ENCODE measurements around the gene MAGI2.

The MAGI2 gene

GRCh38 chr7:77982926-77983550, 1470.4 kb downstream of the MAGI2 start:
- no peak overlapping the region for H3K4me3 ChIP-seq (ENCODE audit: low read depth, low read length)
- TF ChIP-seq, protein P1, sequence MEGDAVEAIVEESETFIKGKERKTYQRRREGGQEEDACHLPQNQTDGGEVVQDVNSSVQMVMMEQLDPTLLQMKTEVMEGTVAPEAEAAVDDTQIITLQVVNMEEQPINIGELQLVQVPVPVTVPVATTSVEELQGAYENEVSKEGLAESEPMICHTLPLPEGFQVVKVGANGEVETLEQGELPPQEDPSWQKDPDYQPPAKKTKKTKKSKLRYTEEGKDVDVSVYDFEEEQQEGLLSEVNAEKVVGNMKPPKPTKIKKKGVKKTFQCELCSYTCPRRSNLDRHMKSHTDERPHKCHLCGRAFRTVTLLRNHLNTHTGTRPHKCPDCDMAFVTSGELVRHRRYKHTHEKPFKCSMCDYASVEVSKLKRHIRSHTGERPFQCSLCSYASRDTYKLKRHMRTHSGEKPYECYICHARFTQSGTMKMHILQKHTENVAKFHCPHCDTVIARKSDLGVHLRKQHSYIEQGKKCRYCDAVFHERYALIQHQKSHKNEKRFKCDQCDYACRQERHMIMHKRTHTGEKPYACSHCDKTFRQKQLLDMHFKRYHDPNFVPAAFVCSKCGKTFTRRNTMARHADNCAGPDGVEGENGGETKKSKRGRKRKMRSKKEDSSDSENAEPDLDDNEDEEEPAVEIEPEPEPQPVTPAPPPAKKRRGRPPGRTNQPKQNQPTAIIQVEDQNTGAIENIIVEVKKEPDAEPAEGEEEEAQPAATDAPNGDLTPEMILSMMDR (IDR thresholded peaks at IDR 0.05; ENCODE audit: low read depth, low read length) = no peak

DNA sequence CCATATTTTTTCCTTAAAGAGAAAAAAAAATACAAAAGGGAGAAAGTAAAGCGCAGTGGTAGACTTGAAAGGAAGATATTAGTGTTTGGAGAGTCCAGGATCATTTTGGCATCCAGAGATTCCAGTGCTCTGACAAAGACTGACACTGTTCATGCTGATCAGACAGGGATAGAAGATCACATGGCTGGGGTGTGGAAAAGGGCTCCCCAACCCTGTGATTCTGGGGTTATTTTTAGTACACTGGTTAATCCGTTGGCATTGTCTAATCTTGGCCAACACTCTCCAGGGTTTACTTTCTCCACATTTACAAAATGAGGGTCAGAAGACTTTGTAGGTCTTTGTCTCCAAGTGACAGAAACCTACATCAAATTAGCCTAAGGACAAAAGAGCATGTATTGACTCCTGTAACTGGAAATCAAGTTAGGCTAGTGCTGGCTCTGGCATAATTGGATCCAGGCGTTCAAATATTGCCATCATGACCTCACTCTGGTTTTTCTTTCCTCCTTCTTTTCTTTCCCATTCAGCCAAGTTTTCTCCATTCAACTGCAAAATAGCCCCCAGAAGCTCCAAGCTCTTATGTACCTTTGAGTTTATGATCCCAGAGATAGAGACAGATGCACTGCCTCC, 1473.3 kb downstream of the MAGI2 start:
- H3K4me3 ChIP-seq (ENCODE audit: low read depth, low read length) = no peak overlapping the region
- TF ChIP-seq, protein P1 (IDR thresholded peaks at IDR 0.05; ENCODE audit: low read depth, low read length) = no peak

DNA sequence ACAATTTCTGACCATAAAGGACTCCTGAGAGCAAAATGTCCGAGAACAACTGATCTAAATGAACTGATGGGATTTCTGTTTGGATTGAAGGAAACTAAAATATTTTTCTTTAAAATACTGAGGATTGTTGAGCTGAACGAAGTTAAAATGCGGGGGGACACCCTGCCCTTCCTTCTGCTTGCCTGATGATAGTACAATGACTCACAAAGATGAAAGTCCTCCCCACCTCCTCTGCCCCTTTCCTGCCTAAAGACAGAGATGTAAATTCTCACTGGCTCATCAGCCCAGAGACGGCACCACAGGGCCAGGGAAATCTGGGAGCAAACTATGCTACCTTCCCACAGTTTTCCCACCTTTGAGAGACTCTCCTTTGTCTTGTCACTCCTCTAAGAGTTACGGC, 1474.2 kb downstream of the MAGI2 start:
- TF ChIP-seq, protein P1 (IDR thresholded peaks at IDR 0.05; ENCODE audit: low read depth, low read length) = no peak
- H3K4me3 ChIP-seq (ENCODE audit: low read depth, low read length) = no peak overlapping the region

DNA sequence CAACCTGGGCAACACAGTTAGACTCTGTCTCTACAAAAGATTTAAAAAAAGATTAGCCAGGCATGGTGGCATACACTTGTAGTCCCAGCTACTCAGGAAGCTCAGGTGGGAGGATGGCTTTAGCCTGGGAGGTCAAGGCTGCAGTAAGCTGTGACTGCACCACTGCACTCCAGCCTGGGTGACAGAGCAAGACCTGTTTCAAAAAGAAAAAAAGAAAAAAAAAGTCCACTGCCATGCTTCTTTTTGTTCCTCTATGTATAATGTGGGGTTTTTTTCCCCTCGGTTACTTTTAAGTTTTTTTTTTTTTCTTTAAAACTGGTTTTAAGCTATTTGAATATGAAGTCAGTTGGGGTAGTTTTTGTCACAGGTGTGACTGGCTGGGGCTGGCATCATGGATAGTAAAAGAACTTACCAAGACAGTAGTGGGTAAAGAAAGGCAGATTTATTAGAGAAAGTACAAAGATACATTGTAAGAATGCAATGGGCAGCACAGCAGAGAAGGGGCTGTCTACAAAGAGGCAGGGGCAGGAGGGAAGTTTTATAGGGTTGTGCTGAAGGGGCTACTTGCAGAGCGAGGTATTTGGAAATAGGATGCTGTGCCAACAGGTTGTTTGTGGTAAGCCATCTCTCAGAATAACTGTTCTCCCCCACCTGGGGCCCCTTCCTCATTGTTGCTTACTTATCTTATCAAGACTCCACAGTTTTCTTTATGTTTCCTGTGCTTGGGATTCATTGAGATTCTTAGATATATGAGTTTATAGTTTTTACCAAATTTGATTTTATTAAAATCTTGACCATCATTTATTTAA, 1477.6 kb downstream of the MAGI2 start:
- no peak overlapping the region for H3K4me3 ChIP-seq (ENCODE audit: low read depth, low read length)
- TF ChIP-seq, protein P1 (IDR thresholded peaks at IDR 0.05; ENCODE audit: low read depth, low read length) = no peak

GRCh38 chr7:77971726-77972125, 1481.7 kb downstream of the MAGI2 start:
- TF ChIP-seq, protein P1 (IDR thresholded peaks at IDR 0.05; ENCODE audit: low read depth, low read length) = no peak
- H3K4me3 ChIP-seq (ENCODE audit: low read depth, low read length) = no peak overlapping the region

GRCh38 chr7:77967429-77967828, 1486.0 kb downstream of the MAGI2 start:
- H3K4me3 ChIP-seq (ENCODE audit: low read depth, low read length) = no peak overlapping the region
- TF ChIP-seq, protein P1 (IDR thresholded peaks at IDR 0.05; ENCODE audit: low read depth, low read length) = no peak
